ENCODE results near the gene CBLN4.

CBLN4 gene

DNA sequence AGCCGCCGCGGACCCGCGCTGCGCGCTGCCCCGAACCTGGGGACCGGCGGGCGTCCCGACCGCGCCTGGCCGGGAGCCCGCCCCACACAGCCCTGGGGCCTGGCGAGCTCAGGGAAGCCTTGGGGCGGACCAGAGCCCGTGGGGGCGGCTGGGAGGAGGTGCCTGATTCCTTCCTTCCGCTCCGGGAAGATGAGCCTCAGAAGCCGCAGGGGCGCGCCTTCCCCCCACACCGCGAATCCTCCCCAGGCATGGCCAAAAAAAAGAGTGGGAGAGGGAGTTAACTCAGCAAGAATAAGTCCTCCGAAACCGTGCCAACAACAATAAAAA is at the start of gene CBLN4:
Gene CBLN4 (minus strand): TSS at position 131 of the 327 bp plus-strand sequence. CDS start 1,348 bp downstream, outside the sequence.
- no peak for DNase-seq (ENCODE audit: low read depth)

GRCh38 chr20:56043227-56043626 is 37.9 kb upstream of the CBLN4 start:
- DNase-seq (ENCODE audit: low read depth) = no peak

DNA sequence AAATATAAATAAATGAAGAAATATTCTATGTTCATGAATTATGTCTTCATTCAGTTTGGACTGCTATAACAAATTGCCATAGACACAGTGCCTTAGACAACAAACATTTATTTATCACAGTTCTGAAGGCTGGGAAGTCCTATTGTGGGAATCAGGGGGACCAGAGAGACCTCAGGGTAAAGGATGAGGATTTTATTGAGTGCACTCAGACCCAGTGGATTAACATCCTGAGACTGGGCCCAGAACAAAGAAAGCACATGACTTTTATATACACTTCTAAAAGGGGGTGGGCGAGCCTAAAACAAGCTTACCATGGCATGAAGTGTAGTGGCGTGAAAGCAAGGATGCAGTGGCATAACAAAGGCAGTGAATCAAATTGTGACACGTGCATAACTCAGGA is 26.9 kb upstream of the CBLN4 start:
- DNase-seq (ENCODE audit: low read depth) = no peak

- DNase-seq (ENCODE audit: low read depth) = no peak
Measured at GRCh38 chr20:56018716-56019115, 13.4 kb upstream of the CBLN4 start.

- no peak for DNase-seq (ENCODE audit: low read depth)
Measured at GRCh38 chr20:56018194-56018593, 12.9 kb upstream of the CBLN4 start.

GRCh38 chr20:56017560-56017959 is 12.2 kb upstream of the CBLN4 start:
- no peak for DNase-seq (ENCODE audit: low read depth)

DNA sequence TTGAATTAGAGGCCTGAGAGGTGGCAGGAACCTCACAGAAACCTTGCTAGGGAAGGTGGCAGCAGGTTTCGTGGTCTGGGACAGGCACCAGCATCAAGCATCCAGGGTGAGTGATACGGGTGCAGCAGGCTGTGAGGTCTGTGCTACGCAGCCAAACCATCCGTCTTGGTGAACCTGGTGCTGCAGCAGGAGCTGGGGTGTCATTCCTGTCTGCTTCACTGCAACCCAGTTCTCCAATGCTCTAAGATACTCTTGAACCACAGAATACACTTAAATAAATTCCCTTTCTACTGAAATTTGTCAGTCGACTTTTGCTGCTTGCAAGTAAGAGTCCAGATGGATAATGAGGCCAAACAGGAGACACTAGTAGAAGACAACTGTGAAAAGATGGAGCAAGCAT is 9.7 kb upstream of the CBLN4 start:
- no peak for DNase-seq (ENCODE audit: low read depth)

DNA sequence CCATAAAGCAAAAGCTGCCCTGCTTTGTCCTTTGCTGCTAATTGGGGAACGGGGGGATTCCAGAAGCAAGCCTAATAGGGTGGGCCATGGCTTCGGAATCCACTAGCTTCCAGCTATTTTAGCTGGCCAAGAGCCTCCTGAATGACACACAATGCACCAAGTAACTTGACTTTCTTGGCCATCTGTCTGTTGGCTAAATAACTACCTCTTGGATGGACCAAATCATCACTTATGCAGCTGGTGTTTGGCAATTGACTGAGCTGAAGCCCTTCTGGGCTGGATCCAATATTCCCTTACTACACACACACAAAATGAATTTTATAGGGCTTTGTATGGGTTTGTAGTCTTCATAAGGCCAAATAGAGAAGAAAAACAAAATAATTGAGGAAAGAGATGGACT is 8.8 kb upstream of the CBLN4 start:
- no peak for DNase-seq (ENCODE audit: low read depth)

DNA sequence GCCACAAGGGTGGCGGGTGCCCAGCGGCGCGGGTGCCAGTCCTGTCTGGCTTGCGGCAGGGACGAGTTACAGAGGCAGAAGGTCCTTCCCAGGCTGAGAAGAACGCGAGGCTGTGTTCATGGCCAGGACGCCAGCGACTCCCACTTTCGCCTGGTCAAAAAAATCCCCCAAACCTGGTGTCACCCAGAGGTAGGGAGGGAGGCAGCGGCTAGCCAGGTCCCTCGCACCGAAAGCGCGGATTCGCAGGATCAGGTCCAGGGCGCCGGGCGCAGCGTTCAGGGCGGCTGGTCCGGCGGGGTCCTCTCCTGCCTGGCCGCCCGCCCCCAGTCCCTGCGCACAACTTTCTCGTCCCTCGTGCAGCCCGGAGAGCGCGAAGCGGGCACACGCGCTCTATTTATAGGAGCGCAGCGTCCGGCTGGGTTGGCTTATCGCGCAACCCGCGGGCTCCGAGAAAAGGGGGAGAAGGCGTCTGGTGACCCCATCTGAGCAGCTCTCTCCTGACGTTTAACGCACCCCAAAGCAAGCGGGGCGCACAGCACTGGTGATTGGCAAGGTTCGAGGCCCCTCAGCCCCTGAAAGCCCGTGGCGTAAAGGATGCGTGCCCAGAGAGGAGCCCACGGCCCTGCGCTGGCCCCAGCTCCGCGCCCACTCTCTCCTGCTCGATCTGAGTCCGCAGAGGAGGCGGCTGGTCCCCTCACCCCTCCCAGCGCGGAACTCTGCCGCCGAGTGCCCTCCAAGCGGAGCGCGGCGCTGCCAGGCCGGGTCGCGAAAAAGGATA is 519 bp downstream of the CBLN4 start:
- no peak for DNase-seq (ENCODE audit: low read depth)

DNA sequence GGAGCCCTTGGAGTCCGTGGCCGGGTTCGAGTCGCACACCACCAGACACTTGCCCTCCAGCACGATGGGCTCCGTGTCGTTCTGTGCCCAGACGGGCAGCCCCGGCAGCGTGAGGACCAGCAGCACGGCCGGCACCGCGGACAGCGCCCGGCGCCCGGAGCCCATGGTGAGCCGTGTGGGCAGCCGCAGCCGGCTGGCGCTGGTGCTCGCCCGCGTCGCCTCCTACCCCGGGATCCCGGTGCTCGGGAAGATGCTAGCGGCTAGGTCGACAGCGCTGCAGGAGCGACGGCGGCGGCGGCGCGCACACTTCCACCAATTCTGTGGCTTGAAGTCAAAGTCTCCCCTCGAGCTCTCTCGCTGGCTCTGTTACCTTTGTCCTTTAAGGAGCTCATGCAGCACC is 1.3 kb downstream of the CBLN4 start:
- no peak for DNase-seq (ENCODE audit: low read depth)

- DNase-seq (ENCODE audit: low read depth) = no peak
Measured at GRCh38 chr20:56002908-56003800, 2.2 kb downstream of the CBLN4 start.

DNA sequence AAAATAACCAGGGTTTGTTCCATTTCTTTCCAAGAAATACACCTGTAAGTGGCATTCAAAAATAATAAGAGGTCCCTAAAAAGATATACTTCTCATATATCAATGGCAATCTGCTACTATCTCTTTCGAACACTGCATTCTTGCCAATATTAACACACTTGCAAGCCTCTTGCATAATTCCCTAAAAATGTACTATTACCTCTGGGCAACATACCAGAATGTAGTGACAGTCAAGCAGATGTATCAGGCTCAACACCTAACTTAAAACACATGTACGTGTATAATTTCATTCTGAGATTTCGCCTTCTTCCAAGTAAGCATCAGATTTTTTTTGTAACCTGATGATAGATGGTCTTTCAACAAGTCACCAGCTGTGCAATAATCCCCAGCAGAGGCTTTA is 3.4 kb downstream of the CBLN4 start:
- DNase-seq (ENCODE audit: low read depth) = no peak

- DNase-seq (ENCODE audit: low read depth) = no peak
Measured at GRCh38 chr20:56001106-56001785, 4.1 kb downstream of the CBLN4 start.

DNA sequence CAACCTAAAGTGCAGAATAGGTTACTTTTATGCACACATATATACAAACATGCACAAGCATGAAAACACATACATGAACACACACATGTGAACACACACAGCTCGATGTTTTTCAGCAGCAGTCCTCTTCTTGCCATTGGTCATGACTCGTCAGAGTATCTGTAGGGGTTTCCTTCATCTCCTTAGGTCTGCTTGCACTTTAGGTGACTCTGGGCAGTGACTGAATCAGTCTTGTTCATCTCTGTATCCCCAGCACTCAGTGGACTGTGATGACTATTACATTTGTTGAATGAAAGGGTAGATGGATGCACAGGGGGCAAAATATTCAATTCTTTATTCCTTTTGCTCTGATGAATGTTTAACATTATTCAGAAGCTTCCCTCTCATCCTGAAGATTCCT is 26.8 kb downstream of the CBLN4 start:
- DNase-seq (ENCODE audit: low read depth) = no peak

DNA sequence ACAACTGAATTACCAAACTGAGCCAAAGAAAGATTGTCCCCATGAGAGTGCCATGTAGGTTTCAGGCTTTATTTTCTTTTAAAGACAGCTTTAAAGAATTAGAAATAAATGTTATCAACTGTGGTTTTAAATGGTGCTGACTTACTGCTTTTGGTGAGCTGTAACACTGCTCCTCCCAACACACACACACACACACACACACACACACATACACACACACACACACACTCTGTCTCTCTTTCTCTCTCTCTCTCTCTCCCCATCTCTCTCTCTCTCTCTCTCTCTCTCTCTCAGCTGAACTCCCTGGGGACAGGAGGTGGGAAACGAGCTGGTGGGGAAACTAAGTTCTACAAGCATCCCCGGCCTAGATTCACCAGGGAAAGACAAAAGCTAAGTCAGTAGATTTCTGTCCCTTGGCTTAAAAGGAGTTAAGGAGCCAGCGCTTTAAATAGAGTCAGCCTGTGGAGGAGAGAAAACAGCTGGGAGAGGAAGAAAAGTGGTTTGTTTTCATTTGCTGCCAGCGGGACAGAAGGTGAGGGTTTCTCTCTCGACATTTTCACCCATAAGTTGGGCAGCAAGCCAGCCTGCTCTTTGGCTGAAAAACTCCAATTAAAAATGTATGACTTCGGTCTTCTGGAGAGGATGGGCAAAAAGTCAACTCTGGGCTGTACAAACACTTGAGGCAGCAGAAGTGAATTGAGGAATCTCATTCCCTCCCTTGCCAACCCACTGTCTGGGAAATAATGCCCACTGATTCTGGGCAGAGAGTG is 27.4 kb downstream of the CBLN4 start:
- no peak for DNase-seq (ENCODE audit: low read depth)

DNA sequence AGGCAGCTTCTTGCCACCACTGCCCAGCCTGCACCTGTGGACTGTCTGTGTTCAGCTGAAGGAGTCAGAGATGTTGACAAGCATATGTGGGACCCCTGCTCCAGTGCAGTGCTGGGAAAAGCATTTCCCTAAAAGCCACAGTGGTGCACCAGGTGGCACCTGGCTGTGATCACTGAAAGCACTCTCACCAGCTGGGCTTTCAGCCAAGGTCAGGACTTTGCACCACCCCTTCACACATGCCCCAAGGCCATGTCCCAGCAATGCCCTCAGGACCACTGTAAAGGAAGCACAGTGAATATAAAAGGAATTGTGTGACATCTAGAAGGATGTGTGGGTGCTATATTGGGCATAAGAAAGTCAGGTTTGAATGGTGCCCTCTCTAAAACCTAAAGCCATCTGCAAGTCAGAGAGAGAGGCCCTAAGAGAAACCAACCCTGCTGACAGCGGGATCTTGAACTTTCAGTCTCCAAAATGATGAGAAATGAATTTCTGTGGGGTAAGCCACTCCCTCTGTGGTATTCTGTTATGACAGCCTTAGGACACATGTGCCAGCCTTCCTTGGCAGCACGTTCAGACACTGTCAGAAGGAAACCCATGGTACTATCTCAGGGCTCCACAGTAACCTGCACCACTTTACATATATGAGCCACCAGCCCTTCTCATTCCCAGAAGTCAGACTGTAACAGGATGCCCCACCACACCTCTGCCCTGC is 30.7 kb downstream of the CBLN4 start:
- no peak for DNase-seq (ENCODE audit: low read depth)

GRCh38 chr20:55964790-55965189 is 40.5 kb downstream of the CBLN4 start:
- DNase-seq (ENCODE audit: low read depth) = no peak

DNA sequence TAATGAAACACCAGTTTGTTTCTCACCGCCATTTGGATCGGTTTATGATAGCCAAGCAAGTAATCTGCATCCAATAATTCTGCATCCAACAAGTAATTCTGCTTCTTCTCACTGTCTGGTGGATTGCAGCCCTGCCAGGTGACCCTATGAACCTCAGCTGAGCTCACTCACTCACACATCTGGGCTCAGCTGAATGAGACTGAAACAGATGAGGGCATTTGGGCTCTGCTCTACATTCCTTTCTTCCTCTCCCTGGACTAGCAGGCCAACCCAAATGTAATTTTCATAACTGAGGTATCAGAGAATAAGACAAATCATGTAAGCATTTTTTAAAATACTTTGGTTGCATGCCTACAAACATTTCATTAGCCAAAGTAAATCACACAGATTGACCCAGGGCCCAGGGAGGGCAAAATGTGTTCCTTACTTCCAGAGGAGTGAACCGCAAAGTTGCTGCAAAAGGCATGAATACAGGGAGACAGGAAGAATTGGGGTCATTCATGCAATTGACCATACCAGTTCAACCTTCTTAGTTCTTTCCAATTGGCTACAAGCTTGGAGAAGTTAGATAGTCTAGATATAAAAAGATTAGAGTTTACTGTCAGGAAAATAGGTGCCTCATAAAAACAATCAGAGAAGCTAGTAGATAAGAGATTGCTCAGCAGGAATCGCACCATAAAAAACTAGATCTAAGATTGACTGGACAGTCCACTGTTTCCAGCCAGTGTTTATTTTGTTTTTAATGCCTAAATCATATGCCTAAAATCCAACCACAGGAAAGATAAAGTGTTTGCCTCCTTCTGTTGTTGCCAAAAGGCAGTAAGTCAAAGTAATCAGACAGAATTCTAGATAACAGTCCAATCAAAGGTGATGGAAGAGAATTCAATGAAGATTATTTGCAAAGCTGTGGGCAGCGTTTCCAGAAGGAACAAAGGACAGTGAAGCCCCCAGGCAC is 43.7 kb downstream of the CBLN4 start:
- DNase-seq (ENCODE audit: low read depth) = no peak

DNA sequence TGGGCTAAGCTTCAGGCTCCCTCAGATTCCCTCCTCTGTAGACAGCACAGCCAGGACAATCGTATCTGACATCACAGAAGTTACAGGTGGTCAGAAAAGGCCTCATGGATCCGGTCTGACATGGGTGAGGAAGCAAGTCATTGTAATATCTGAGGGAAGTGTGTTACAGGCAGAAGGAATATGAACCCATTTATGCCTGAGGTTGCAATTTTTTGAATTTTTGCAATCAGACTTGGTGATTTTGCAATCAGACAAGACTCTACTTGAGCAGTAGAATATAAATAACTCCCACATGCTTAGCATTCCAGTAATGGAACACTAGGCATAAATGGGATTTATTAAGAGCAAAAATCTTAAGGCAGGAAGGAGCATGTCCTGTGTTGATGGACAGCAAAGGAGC is 52.1 kb downstream of the CBLN4 start:
- no peak for DNase-seq (ENCODE audit: low read depth)

- DNase-seq (ENCODE audit: low read depth) = no peak
Measured at GRCh38 chr20:55947701-55948100, 57.6 kb downstream of the CBLN4 start.
